Right lobe of liver (tissue), 6 donors: ENCODE results near the gene CFAP52. TPM values are rescaled to one million over a fixed set of nuclear protein-coding genes. Genes with fewer than 3 reads are reported as not detected.

Experiments used
- ATAC-seq, 4 donors: fragments of 200-7000 bp; cut with Tn5 transposase; one replicate each; pipeline ENCODE4 v1.9.1; 2020; ENCODE audit warnings: mild to moderate bottlenecking in 4 of 4, moderate library complexity in 4 of 4
- DNase-seq, 3 donors: peaks; one replicate each; pipeline ENCODE4 v3.0.0-alpha.2; 2020
- H3K27ac ChIP-seq, 3 donors: fragments of 200-600 bp; one replicate each; pipeline ENCODE4 v1.8.0; 2022
- H3K27me3 ChIP-seq, 2 donors: fragments of 200-600 bp; one replicate each; pipeline ENCODE4 v1.8.0; 2022
- H3K36me3 ChIP-seq, 4 donors: fragments of 200-600 bp; sonication (generic) in 1 of 4; one replicate each; pipeline versions ENCODE4 v1.5.1 to v1.8.0; 2017 to 2022; ENCODE audit warnings: control low read depth in 1 of 4
- H3K4me1 ChIP-seq, 4 donors: fragments of 200-600 bp; sonication (generic) in 1 of 4; one replicate each; pipeline versions ENCODE4 v1.5.1 to v1.8.0; 2017 to 2022; ENCODE audit warnings: control low read depth in 1 of 4
- H3K4me3 ChIP-seq, 3 donors: fragments of 200-600 bp; one replicate each; pipeline ENCODE4 v1.8.0; 2022
- H3K9me3 ChIP-seq, 4 donors: fragments of 200-600 bp; sonication (generic) in 1 of 4; one replicate each; pipeline versions ENCODE4 v1.5.1 to v1.8.0; 2017 to 2022; ENCODE audit warnings: control low read depth in 1 of 4
- POLR2A ChIP-seq: fragments of 450-650 bp; IDR thresholded peaks from one replicate; pipeline ENCODE4 v1.6.1; 2017; ENCODE audit warnings: antibody characterized with exemption, mild to moderate bottlenecking
- WGBS: methylation state at CpG from one replicate; pipeline ENCODE4 v1.1.6; 2018; ENCODE audit warnings: low coverage, low lambda C conversion rate; ENCODE audit not compliant: insufficient coverage; ENCODE audit errors: missing lambda C conversion rate; 5-methylcytosine and 5-hydroxymethylcytosine counted together
- intact Hi-C, 2 donors: fragments of 100-400 bp; cut with DNase I; formaldehyde crosslinking; loops; one replicate each; pipeline versions ENCODE4 v1.11.2 to v1.14.1; 2022
- total RNA-seq, 6 experiments: library from RNA; depleted of rRNA in 2 of 6; stranded (reverse); fragments of >200 nt in 2 of 6; fragmentation: NEBNext Ultra II Directional in 3 of 6; extraction: Animal tissue kit (Norgen Biotek cat#: 25700) in 3 of 6; gene quantifications; one replicate each; pipeline versions ENCODE4 v1.1.0 to v1.2.4, GENCODE V29; 2016 to 2023
- TF ChIP-seq, protein P1 (sequence below), 4 donors: fragments of 200-600 bp in 3 of 4; fragments of 450-650 bp in 1 of 4; IDR thresholded peaks; one replicate each; pipeline versions ENCODE4 v1.5.1 to v1.8.0; 2016 to 2022; ENCODE audit warnings: antibody characterized with exemption in 4 of 4, mild to moderate bottlenecking in 2 of 4
- donor health status: DM: no; HTN: yes; CAD: no.
- donor health status: DM: no; HTN: no; CAD: no.
- donor health status: DM: no; HTN: no; CAD: no.
- donor health status: DM: no; HTN: yes; CAD: no.
- donor health status: DM: no; HTN: yes; CAD: no.

Gene CFAP52
- total RNA-seq, 6 experiments from 2014 or later, result not detected

DNA sequence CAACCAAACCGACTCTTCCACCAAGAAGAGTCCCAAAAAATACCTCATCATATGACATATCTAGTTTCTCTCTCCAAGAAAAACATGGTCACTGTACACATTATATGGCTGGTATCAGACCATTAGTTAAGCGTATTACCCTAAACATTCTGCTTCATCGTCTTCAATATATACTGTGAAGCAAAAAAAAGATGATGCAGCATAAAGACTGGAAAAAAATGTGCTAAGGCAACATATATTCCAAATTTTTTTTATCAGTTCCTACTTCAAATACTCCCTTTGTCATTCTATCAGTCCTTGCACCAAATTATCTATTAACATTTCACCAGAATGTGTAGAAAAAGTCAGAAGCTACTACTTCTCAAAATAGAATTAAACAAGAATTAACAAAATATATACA is 43.7 kb upstream of the CFAP52 start:
- intact Hi-C loops, result no loop called here
- TF ChIP-seq, protein P1, sequence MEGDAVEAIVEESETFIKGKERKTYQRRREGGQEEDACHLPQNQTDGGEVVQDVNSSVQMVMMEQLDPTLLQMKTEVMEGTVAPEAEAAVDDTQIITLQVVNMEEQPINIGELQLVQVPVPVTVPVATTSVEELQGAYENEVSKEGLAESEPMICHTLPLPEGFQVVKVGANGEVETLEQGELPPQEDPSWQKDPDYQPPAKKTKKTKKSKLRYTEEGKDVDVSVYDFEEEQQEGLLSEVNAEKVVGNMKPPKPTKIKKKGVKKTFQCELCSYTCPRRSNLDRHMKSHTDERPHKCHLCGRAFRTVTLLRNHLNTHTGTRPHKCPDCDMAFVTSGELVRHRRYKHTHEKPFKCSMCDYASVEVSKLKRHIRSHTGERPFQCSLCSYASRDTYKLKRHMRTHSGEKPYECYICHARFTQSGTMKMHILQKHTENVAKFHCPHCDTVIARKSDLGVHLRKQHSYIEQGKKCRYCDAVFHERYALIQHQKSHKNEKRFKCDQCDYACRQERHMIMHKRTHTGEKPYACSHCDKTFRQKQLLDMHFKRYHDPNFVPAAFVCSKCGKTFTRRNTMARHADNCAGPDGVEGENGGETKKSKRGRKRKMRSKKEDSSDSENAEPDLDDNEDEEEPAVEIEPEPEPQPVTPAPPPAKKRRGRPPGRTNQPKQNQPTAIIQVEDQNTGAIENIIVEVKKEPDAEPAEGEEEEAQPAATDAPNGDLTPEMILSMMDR (IDR thresholded peaks at IDR 0.05), result no peak
- TF ChIP-seq POLR2A, result no peak
- Histone ChIP-seq H3K9me3 (no peaks in the 10 kb centered on the region), H3K27me3 (no peaks in the 10 kb centered on the region), H3K4me1 (no peaks in the 10 kb centered on the region), H3K27ac (no peak overlapping the region), H3K4me3 (no peak overlapping the region), H3K36me3 (no peaks in the 10 kb centered on the region)
- WGBS, result 94% methylated on average over 3 of the region's 3 CpGs
- DNase-seq (no peak), ATAC-seq (no peak)

DNA sequence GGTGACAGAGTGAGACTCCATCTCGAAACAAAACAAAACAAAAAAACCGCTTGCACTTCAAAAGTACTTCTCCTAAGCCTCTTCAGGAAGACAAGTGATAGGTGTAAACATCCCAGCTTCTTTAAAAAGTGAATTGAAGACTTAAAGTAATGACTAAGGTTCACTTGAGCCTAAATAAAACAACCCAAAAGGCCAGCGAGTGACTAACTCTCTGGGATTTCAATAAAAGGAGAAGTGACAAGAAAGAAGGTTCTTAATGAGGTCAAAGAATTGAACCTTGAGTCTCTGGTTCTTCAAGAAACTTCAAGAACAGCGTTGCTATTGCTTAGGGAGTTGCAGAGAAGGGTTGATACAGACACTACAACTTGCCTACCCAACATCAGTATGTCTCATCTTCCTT is 43.0 kb upstream of the CFAP52 start:
- no peaks in the 10 kb centered on the region for H3K9me3 ChIP-seq
- TF ChIP-seq POLR2A, result no peak
- TF ChIP-seq, protein P1 (IDR thresholded peaks at IDR 0.05), result no peak
- H3K4me3 ChIP-seq, result no peak overlapping the region
- H3K36me3 ChIP-seq, result no peaks in the 10 kb centered on the region
- DNase-seq, result no peak
- intact Hi-C loops, result no loop called here
- H3K27ac ChIP-seq, result no peak overlapping the region
- no peaks in the 10 kb centered on the region for H3K27me3 ChIP-seq
- no peaks in the 10 kb centered on the region for H3K4me1 ChIP-seq
- 91% methylated on average over 3 of the region's 4 CpGs for WGBS
- ATAC-seq, result no peak

DNA sequence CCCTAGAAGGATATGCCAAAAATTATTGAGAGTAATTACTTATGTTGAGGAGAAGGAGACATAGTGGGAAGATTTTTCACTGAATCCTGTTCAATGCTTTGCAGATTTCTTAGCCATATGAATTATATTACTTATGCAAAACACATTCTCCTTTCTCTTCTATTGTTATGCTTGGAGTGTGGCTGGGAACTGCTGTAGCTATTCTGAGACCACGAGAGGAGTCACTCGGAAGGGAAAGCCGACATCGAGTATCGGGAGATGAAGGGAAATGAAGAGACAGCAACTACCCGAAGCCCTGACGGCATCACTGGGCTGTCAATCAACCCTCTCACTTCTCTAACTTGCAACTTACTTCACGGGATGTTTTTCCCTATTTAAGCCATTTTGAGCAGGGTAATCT is 40.4 kb upstream of the CFAP52 start:
- H3K36me3 ChIP-seq, result no peaks in the 10 kb centered on the region
- WGBS, result 96% methylated on average over 8 of the region's 8 CpGs
- H3K9me3 ChIP-seq, result no peaks in the 10 kb centered on the region
- intact Hi-C loops, result no loop called here
- TF ChIP-seq POLR2A, result no peak
- TF ChIP-seq, protein P1 (IDR thresholded peaks at IDR 0.05), result no peak
- no peaks in the 10 kb centered on the region for H3K27me3 ChIP-seq
- no peak overlapping the region for H3K4me3 ChIP-seq
- no peaks in the 10 kb centered on the region for H3K4me1 ChIP-seq
- DNase-seq (no peak), ATAC-seq (no peak)
- no peak overlapping the region for H3K27ac ChIP-seq

DNA sequence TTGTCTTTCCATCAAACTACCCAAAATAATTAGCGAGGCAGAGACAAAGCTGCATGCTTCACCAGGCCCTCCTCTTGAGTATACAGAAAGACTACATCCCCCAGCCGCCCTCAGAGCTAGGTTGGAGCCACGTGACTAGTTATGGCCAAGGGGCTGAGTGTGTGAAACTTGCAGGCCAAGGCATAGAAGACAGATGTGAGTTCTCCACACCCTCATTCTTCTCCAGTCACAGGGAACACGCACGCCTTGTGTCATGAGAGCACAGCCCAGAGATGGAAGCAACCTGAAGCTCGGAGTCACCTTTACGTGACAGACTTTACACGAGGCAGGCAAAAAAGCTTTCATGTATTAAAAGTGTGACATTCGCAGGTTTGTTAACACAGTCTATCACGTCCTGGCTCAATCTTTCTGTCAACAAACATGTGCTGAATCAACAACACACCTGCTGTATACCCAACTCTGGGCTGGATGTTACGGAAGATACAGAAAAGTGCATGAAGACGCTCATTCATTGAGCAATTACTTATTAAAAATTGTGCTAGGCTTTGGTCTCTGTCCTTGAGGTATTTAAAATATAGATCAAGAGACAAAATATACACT is 39.2 kb upstream of the CFAP52 start:
- intact Hi-C loops, result no loop called here
- no peaks in the 10 kb centered on the region for H3K27me3 ChIP-seq
- ATAC-seq (peak; percentile 36 to 81 (median 51)), DNase-seq (no peak)
- H3K9me3 ChIP-seq, result no peaks in the 10 kb centered on the region
- WGBS, result 49% methylated on average over 10 of the region's 12 CpGs
- H3K4me1 ChIP-seq, result no peaks in the 10 kb centered on the region
- TF ChIP-seq, protein P1 (IDR thresholded peaks at IDR 0.05), result no peak
- no peak for TF ChIP-seq POLR2A
- no peak overlapping the region for H3K4me3 ChIP-seq
- H3K36me3 ChIP-seq, result no peaks in the 10 kb centered on the region
- H3K27ac ChIP-seq, result no peak overlapping the region

DNA sequence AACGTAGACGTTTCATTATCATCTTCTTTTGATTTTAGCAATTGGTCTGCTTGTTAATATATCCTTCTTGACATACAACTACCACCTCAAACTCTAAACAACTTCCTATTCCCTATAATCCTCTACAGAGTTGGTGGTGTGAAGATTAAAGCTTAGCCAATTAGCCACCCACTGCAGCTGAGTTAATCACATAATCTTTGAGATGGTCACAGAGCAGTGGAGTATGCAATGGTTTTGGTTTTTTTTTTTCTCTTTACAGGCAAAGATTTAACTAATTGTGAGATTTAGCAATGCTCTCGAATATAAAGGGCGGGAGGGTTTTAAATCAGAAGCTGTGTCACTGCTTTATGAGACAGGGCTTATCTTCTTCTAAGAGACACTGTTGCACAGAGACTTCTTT is 37.8 kb upstream of the CFAP52 start:
- TF ChIP-seq, protein P1 (IDR thresholded peaks at IDR 0.05), result no peak
- TF ChIP-seq POLR2A, result no peak
- H3K36me3 ChIP-seq, result no peaks in the 10 kb centered on the region
- 87% methylated on average over 4 of the region's 4 CpGs for WGBS
- no peak overlapping the region for H3K4me3 ChIP-seq
- no peak overlapping the region for H3K27ac ChIP-seq
- ATAC-seq, result no peak
- no peaks in the 10 kb centered on the region for H3K4me1 ChIP-seq
- intact Hi-C loops, result no loop called here
- H3K9me3 ChIP-seq, result no peaks in the 10 kb centered on the region
- H3K27me3 ChIP-seq, result no peaks in the 10 kb centered on the region
- DNase-seq, result no peak
